ENCODE results near the gene LMNA. TPM values are rescaled to one million over a fixed set of nuclear protein-coding genes. Genes with fewer than 3 reads are reported as not detected.
A peak's percentile ranks its signal among the peaks of the same experiment; 100 is the strongest.
"Not testable (repeated sequence)": the region's sequence is repeated elsewhere in the genome, so short reads cannot be mapped to it uniquely, and the experiment has no call there.

The LMNA gene
- total RNA-seq, 1 donor from 2014 or later, result 429 TPM

- DNase-seq, result no peak
Observed at GRCh38 chr1:156164125-156164831, 49.8 kb downstream of the LMNA start.

GRCh38 chr1:156165083-156165482 is 50.6 kb downstream of the LMNA start:
- DNase-seq, result no peak

GRCh38 chr1:156167536-156167935 is 53.0 kb downstream of the LMNA start:
- DNase-seq, result peak; percentile 45

GRCh38 chr1:156172696-156173470 is 58.4 kb downstream of the LMNA start:
- DNase-seq, result no peak

- no peak for DNase-seq
Observed at GRCh38 chr1:156176610-156177210, 62.2 kb downstream of the LMNA start.

- no peak for DNase-seq
Observed at GRCh38 chr1:156177919-156178654, 63.6 kb downstream of the LMNA start.

- DNase-seq, result no peak
Observed at GRCh38 chr1:156180471-156180870, 66.0 kb downstream of the LMNA start.

- not testable (repeated sequence) for DNase-seq
Observed at GRCh38 chr1:156181391-156181924, 66.9 kb downstream of the LMNA start.

- not testable (repeated sequence) for DNase-seq
Observed at GRCh38 chr1:156182010-156182779, 67.7 kb downstream of the LMNA start.

GRCh38 chr1:156186347-156187177 is 72.1 kb downstream of the LMNA start:
- DNase-seq, result not testable (repeated sequence)

Other genes starting within 250 kb of the LMNA start
- 29.0 TPM for gene RIT1, start 203.4 kb upstream of the LMNA start, total RNA-seq
- gene KHDC4, start 180.3 kb upstream of the LMNA start, total RNA-seq, result 44.5 TPM
- not detected for gene RXFP4, start 173.1 kb upstream of the LMNA start, total RNA-seq
- gene ARHGEF2, start 136.2 kb upstream of the LMNA start, total RNA-seq, result 57.6 TPM
- gene SSR2, start 93.8 kb upstream of the LMNA start, total RNA-seq, result 186 TPM
- gene UBQLN4, start 60.9 kb upstream of the LMNA start, total RNA-seq, result 12.1 TPM
- 25.7 TPM for gene LAMTOR2, start 59.9 kb upstream of the LMNA start, total RNA-seq
- 31.7 TPM for gene RAB25, start 53.6 kb upstream of the LMNA start, total RNA-seq
- gene MEX3A, start 32.2 kb upstream of the LMNA start, total RNA-seq, result 6.6 TPM
- 12.1 TPM for gene SEMA4A, start 38.9 kb downstream of the LMNA start, total RNA-seq
- 6.6 TPM for gene SLC25A44, start 79.4 kb downstream of the LMNA start, total RNA-seq
- 33.9 TPM for gene PMF1, start 98.3 kb downstream of the LMNA start, total RNA-seq
- gene BGLAP, start 127.5 kb downstream of the LMNA start, total RNA-seq, result 0.99 TPM
- 0.79 TPM for gene PAQR6, start 133.3 kb downstream of the LMNA start, total RNA-seq
- 29.8 TPM for gene SMG5, start 168.1 kb downstream of the LMNA start, total RNA-seq
- gene TMEM79, start 169.6 kb downstream of the LMNA start, total RNA-seq, result 14.6 TPM
- gene GLMP, start 181.0 kb downstream of the LMNA start, total RNA-seq, result 23.2 TPM
- gene VHLL, start 184.6 kb downstream of the LMNA start, total RNA-seq, result not detected
- gene CCT3, start 223.6 kb downstream of the LMNA start, total RNA-seq, result 173 TPM
- not detected for gene TSACC, start 223.8 kb downstream of the LMNA start, total RNA-seq

Data from skin of body (tissue), 2 donors.